GM12892 (cell line): ENCODE results near the gene LENEP.
"Not testable (repeated sequence)": the region's sequence is repeated elsewhere in the genome, so short reads cannot be mapped to it uniquely, and the experiment has no call there.

Experiments
- DNase-seq: peaks from one replicate; pipeline ENCODE4 v3.0.0; 2011; ENCODE audit not compliant: insufficient read length
- FAIRE-seq: peaks from 2 replicates; lab custom pipeline; 2011; peaks lifted over from hg19 to GRCh38; lab: Jason Lieb, UNC
- POLR2A ChIP-seq: IDR thresholded peaks from 2 replicates; pipeline ENCODE4 v1.6.1; 2011; ENCODE audit warnings: low read depth, low read length, control low read depth
- POLR2AphosphoS5 ChIP-seq: IDR thresholded peaks from 2 replicates; pipeline ENCODE4 v1.6.1; 2011; ENCODE audit warnings: low read depth, low read length, control low read depth
- TAF1 ChIP-seq: IDR thresholded peaks from 2 replicates; pipeline ENCODE4 v1.6.1; 2011; ENCODE audit warnings: low read depth, mild to moderate bottlenecking, control low read depth, low read length, borderline replicate concordance

The LENEP gene

DNA sequence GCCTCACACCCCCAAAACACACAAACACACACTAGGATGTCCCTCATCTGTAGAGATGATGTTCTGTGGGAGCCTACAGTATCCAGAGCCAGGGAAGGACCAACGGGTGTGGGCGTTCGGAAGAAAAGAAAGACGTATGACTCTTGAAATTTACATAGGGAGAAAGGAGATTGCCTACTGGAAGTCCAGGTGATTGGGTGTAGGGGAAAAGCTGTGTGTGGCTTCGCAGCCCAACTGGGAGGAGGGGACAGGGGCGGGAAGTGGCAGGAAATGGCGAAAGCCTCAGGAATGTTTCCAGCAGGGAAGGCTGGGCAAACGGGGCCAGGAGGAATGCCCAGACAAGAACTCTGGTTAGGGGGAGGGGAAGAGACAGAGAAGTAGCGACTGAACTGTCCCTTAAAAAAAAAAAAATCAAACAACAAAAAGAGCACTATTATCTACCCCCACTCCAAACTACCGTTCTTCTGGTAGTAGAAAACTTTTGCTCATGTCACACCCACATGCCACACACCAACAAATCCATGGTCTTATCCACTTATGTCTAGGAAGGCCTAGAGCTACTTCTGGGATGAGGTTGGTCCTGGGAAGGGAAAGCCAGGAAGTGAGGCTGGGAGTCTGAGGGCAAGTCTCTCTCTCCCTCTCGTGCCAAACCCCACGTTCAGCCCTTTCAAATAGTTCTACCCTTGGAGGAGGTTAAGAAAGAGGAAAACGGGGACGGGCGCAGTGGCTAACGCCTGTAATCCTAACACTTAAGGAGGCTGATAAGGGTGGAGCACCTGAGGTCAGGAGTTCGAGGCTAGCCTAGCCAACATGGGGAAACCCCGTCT lies 20.7 kb upstream of the LENEP start:
- FAIRE-seq, result no peak

DNA sequence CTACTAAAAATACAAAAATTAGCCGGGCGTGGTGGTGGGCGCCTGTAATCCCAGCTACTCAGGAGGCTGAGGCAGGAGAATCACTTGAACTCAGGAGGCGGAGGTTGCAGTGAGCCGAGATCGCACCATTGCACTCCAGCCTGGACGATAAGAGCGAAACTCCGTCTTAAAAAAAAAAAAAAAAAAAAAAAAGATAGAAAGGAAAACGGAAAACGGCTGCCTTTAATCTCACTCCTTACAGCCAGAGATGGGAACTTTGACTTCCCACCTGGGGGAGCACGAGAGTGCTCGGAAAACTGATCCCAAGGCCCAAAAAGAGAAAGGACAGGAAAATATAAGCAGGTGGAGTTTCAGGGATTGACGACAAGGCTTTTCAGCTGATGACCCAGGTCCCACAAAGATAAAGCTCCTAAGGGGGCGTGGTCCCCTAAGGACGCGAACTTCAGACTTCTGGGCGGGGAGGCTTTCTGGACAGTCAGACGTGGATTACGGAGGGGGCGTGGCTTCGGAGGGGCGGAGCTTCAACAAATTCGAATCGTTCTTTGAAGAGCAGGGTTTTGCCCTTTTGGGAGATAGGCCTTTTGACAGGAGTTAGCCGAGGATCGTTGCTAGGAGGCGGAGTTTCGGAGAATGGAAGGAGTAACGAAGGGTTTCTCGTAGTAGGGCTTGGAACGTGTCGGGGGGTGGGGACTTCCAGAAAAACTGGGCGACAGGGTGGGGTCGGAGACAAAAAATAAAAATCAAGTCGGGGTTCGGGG lies 19.9 kb upstream of the LENEP start:
- peak; percentile 78 for FAIRE-seq
- peak; percentile 79 for DNase-seq
- TF ChIP-seq POLR2A, result peak; percentile 43
- TF ChIP-seq POLR2AphosphoS5, result no peak; the same call in 1 of the 2 replicates
- TF ChIP-seq TAF1, result no peak

More for the DNA sequence above, 20.7 kb upstream of the LENEP start:
- TF ChIP-seq TAF1, result no peak
- no peak for TF ChIP-seq POLR2A
- no peak for TF ChIP-seq POLR2AphosphoS5
- no peak for DNase-seq

DNA sequence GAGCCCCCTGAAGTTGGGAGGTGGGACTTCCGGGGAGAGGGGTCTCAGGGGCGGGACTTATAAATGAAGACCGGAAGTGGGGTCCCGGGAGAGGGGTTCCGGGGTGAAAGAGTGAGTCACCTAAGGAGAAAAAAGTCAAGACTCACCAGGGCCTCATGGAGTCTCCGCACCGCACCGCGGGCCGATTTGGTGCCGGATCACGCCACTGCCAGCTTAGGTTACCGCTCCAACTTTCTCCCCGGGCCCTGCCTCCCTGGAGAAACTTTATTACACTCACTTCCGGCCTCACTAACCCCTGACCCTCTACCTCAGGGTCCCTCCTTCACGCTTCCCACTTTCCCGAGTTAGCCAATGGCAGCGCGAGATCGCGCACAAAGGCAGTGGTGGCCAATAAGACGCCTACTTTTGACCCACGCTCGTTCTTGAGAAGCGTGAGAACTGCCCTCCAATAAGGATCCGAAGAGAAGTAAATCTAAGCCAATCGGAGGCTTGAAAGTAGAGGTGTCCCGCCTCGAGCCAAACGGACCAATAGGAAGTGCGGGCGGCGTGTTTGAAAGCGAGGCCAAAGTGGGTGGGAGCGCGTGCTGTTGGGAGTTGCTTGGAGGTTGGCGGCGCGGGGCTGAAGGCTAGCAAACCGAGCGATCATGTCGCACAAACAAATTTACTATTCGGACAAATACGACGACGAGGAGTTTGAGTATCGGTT lies 19.1 kb upstream of the LENEP start, which contains the start of gene CKS1B:
Gene CKS1B, plus strand, starts transcription at position 580 of the 706 bp plus-strand sequence. Its CDS starts 65 bp downstream, at position 645.
- DNase-seq (peak; percentile 95), FAIRE-seq (peak; percentile 97)
- TF ChIP-seq TAF1 (no peak), POLR2AphosphoS5 (peak; percentile 84), POLR2A (peak; percentile 78; the same call in 1 of the 2 replicates)

DNA sequence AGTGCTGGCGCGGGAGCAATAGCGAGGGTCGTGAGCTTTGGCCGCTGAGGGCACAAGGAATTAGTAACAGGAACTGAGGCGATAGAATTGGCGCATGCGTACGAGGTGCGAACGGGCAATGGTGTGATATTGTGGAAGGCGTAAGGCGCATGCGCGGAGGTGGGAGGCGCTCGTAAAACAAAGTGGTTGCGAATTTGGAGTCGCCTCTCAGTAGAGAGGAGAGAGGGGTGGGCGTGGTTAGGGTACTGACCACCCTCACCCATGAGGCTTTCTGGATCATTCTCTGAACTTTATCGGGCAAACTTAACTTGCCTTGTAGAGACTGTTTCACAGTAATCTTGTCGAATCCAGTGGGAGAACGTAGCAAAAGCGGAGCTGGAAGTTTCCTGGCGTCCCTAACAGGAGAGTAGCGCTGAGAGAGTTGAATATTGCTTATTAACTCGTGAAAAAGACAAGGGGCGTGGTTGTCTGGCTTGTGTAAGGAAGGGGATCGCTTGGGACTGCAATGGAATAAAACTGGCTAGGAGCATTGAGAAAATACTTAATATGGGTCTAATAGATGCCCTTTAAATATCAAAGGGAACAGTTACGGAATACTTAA lies 18.5 kb upstream of the LENEP start:
- FAIRE-seq, result no peak
- TF ChIP-seq TAF1 (no peak), POLR2A (peak; percentile 41; the same call in 1 of the 2 replicates), POLR2AphosphoS5 (peak; percentile 61; the same call in 1 of the 2 replicates)
- DNase-seq, result peak; percentile 76

GRCh38 chr1:154975409-154976059 lies 17.9 kb upstream of the LENEP start:
- no peak for TF ChIP-seq TAF1
- no peak for TF ChIP-seq POLR2AphosphoS5
- TF ChIP-seq POLR2A, result no peak
- DNase-seq (no peak), FAIRE-seq (peak; percentile 57)

DNA sequence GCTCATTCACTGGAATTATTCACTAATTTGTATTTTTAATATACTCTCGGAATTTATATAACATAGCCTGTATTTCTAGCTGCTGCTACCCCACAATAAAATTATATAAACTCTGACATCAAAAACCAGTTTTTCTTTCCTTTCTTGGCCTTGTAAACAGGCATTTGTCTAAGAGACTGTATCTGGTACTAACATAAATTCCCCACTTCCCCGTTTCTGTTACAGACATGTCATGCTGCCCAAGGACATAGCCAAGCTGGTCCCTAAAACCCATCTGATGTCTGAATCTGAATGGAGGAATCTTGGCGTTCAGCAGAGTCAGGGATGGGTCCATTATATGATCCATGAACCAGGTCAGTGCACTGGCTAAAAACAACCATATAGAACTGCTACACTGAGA lies 15.6 kb upstream of the LENEP start:
- not testable (repeated sequence) for FAIRE-seq, DNase-seq

- no peak for TF ChIP-seq POLR2AphosphoS5
- no peak for TF ChIP-seq POLR2A
- TF ChIP-seq TAF1, result no peak
- no peak for FAIRE-seq
- no peak for DNase-seq
Measured at GRCh38 chr1:154978360-154978759, 15.0 kb upstream of the LENEP start.

DNA sequence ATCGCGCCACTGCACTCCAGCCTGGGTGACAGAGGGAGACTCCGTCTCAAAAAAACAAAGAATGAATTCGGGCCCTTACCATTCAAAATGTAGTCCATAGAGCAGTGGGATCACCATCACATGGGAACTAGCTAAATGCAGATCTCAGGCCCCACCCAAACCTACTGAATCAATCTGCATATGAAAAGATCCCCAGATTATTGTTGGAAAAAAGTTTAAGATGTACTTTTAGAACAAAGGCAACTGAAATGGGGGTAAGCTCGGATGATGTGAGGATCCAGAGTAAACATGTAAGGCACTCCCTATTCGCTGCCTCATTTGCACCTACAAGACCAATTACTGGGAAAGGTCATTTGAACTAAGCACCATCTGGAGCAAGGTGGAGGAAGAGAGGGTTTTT lies 11.0 kb upstream of the LENEP start:
- no peak for DNase-seq
- no peak for FAIRE-seq
- TF ChIP-seq TAF1 (no peak), POLR2A (no peak), POLR2AphosphoS5 (no peak)

GRCh38 chr1:154982897-154983648 lies 10.3 kb upstream of the LENEP start, which contains the start of gene FLAD1:
Gene FLAD1 (plus strand): TSS chr1:154983344. CDS start chr1:154983695, 351 bp downstream.
- peak; percentile 92 for FAIRE-seq
- peak; percentile 99 for DNase-seq
- TF ChIP-seq TAF1 (peak; percentile 35; the same call in 1 of the 2 replicates), POLR2AphosphoS5 (peak; percentile 91), POLR2A (peak; percentile 84)
